GM12878 (cell line): ENCODE data around the gene CDK11A.

Experiments
- BACH1 ChIP-seq: fragments of 450-650 bp; IDR thresholded peaks from 2 replicates; pipeline ENCODE4 v1.6.1; 2017; ENCODE audit warnings: mild to moderate bottlenecking, borderline replicate concordance
- BRCA1 ChIP-seq: IDR thresholded peaks from 2 replicates; pipeline ENCODE4 v1.6.1; 2011; ENCODE audit warnings: low read depth, low read length, improper control_type of control experiment
- CREB1 ChIP-seq: IDR thresholded peaks from 2 replicates; pipeline ENCODE4 v1.6.1; 2012; ENCODE audit warnings: low read depth, mild to moderate bottlenecking, inconsistent platforms
- GABPA ChIP-seq: IDR thresholded peaks from 2 replicates; pipeline ENCODE4 v1.6.1; 2014; ENCODE audit warnings: antibody characterized with exemption, low read depth, mild to moderate bottlenecking, inconsistent platforms
- HDAC6 ChIP-seq: fragments of 200-600 bp; sonication (generic); IDR thresholded peaks from one replicate; pipeline ENCODE4 v1.8.0; 2017; ENCODE audit warnings: antibody characterized with exemption; ENCODE audit not compliant: unreplicated experiment
- NFYB ChIP-seq: IDR thresholded peaks from 2 replicates; pipeline ENCODE4 v1.6.1; 2011; ENCODE audit warnings: low read depth, mild to moderate bottlenecking, low read length, improper control_type of control experiment, moderate library complexity; ENCODE audit not compliant: insufficient read depth
- POLR2A ChIP-seq: IDR thresholded peaks from 2 replicates; pipeline ENCODE4 v1.6.1; 2011; ENCODE audit warnings: low read depth, mild to moderate bottlenecking, low read length
- RELA ChIP-seq: fragments of 450-650 bp; IDR thresholded peaks from 2 replicates; pipeline ENCODE4 v1.8.0; 2014; ENCODE audit warnings: borderline replicate concordance; ENCODE audit not compliant: partially characterized antibody
- SMAD1 ChIP-seq: fragments of 450-650 bp; IDR thresholded peaks from 2 replicates; pipeline ENCODE4 v1.6.1; 2018; ENCODE audit warnings: mild to moderate bottlenecking, low read depth; ENCODE audit not compliant: partially characterized antibody
- SUZ12 ChIP-seq: fragments of 200-600 bp; sonication (generic); IDR thresholded peaks from one replicate; pipeline ENCODE4 v1.6.1; 2018; ENCODE audit warnings: antibody characterized with exemption, mild to moderate bottlenecking; ENCODE audit not compliant: unreplicated experiment
- TAF1 ChIP-seq: IDR thresholded peaks from 2 replicates; pipeline ENCODE4 v1.6.1; 2011; ENCODE audit warnings: mild to moderate bottlenecking, low read depth, low read length, borderline replicate concordance
- ZNF207 ChIP-seq: fragments of 450-650 bp; IDR thresholded peaks from 2 replicates; pipeline ENCODE4 v1.6.1; 2014; ENCODE audit warnings: antibody characterized with exemption, mild to moderate bottlenecking, borderline replicate concordance
- TF ChIP-seq, protein P1 (sequence below), 3 experiments: IDR thresholded peaks in 2 of 3; conservative IDR thresholded peaks in 1 of 3; 2 replicates each; pipeline ENCODE4 v1.5.1; 2011; ENCODE audit warnings: low read depth in 3 of 3, low read length in 3 of 3, mild to moderate bottlenecking in 3 of 3, control low read depth in 2 of 3, moderate library complexity in 2 of 3, inconsistent platforms in 1 of 3, mixed read lengths in 1 of 3; ENCODE audit not compliant: control insufficient read depth in 2 of 3, insufficient read depth in 1 of 3; ENCODE audit errors: extremely low read depth in 1 of 3
- TF ChIP-seq, protein P2 (sequence below): IDR thresholded peaks from 2 replicates; pipeline ENCODE4 v1.6.1; 2012; ENCODE audit warnings: low read depth, low read length, improper control_type of control experiment

DNA sequence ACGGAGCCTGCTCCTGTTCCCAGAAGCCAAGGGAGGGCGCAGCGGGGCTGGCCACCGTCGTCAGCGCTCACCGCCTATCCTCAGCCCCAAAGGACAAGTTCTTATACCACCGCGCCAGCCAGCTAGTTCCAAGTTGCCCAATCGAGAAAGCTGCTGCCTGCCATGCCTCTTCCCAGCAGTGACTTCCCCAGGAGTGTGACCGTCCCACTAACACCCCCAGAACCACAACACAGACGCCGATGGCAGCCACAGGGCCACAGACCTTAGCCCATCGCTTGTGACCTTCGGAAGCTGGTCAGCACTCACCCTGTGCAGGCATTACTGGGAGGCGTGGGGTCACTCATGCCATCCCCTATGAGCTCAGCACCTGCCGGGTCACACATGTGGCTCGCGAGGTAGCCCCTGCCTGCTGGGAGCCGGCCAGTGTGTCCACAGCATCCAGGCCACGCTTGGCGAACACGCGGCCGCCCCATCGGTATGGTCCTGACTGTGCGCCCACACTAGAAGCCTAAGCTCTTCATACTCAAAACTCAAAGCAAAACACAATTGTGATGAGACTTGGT, 34.0 kb upstream of the CDK11A start:
- TF ChIP-seq BACH1, result no peak
- TF ChIP-seq POLR2A, result no peak
- no peak for TF ChIP-seq HDAC6
- TF ChIP-seq CREB1, result no peak
- TF ChIP-seq, protein P1, sequence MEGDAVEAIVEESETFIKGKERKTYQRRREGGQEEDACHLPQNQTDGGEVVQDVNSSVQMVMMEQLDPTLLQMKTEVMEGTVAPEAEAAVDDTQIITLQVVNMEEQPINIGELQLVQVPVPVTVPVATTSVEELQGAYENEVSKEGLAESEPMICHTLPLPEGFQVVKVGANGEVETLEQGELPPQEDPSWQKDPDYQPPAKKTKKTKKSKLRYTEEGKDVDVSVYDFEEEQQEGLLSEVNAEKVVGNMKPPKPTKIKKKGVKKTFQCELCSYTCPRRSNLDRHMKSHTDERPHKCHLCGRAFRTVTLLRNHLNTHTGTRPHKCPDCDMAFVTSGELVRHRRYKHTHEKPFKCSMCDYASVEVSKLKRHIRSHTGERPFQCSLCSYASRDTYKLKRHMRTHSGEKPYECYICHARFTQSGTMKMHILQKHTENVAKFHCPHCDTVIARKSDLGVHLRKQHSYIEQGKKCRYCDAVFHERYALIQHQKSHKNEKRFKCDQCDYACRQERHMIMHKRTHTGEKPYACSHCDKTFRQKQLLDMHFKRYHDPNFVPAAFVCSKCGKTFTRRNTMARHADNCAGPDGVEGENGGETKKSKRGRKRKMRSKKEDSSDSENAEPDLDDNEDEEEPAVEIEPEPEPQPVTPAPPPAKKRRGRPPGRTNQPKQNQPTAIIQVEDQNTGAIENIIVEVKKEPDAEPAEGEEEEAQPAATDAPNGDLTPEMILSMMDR (IDR thresholded peaks at IDR 0.05 in 2 of 3, conservative IDR thresholded peaks at IDR 0.05 in 1 of 3; ENCODE audit: control insufficient read depth in 2 of 3, extremely low read depth in 1 of 3, insufficient read depth in 1 of 3, low read depth in 3 of 3, low read length in 3 of 3), result no peak
- TF ChIP-seq, protein P2, sequence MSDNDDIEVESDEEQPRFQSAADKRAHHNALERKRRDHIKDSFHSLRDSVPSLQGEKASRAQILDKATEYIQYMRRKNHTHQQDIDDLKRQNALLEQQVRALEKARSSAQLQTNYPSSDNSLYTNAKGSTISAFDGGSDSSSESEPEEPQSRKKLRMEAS, result no peak
- no peak for TF ChIP-seq BRCA1
- no peak for TF ChIP-seq NFYB
- no peak for TF ChIP-seq RELA
- TF ChIP-seq SMAD1, result no peak
- TF ChIP-seq TAF1, result no peak
- no peak for TF ChIP-seq ZNF207
- no peak for TF ChIP-seq SUZ12
- no peak for TF ChIP-seq GABPA
